Trophoblast cell (in vitro differentiated cells and primary cell): Measurements from ENCODE around the gene KLHL11.
A peak's percentile ranks its signal among the peaks of the same experiment; 100 is the strongest.

Experiments
- DNase-seq, 2 donors: peaks; one replicate each; pipeline ENCODE4 v3.0.0-alpha.2; 2016
- H2AFZ ChIP-seq: 2 replicates; pipeline ENCODE4 v1.6.1; 2013; ENCODE audit warnings: low read length, moderate library complexity, mild to moderate bottlenecking; ENCODE audit not compliant: insufficient read depth, poor library complexity
- H2AK5ac ChIP-seq: 2 replicates; pipeline ENCODE4 v1.6.1; 2013; ENCODE audit warnings: mild to moderate bottlenecking, low read length
- H2BK120ac ChIP-seq: 2 replicates; pipeline ENCODE4 v1.6.1; 2013; ENCODE audit warnings: low read length, mild to moderate bottlenecking, moderate library complexity; ENCODE audit not compliant: insufficient read depth, poor library complexity
- H2BK12ac ChIP-seq: 2 replicates; pipeline ENCODE4 v1.6.1; 2013; ENCODE audit warnings: mild to moderate bottlenecking, low read length, moderate library complexity
- H2BK5ac ChIP-seq: 2 replicates; pipeline ENCODE4 v1.6.1; 2013; ENCODE audit warnings: low read length, low read depth, moderate library complexity, mild to moderate bottlenecking; ENCODE audit not compliant: poor library complexity
- H3K14ac ChIP-seq: 2 replicates; pipeline ENCODE4 v1.6.1; 2013; ENCODE audit warnings: mild to moderate bottlenecking, low read length
- H3K18ac ChIP-seq: 2 replicates; pipeline ENCODE4 v1.6.1; 2013; ENCODE audit warnings: mild to moderate bottlenecking, low read length
- H3K23ac ChIP-seq: 2 replicates; pipeline ENCODE4 v1.6.1; 2013; ENCODE audit warnings: low read length
- H3K27ac ChIP-seq: 2 replicates; pipeline ENCODE4 v1.5.1; 2013; ENCODE audit warnings: low read depth, mild to moderate bottlenecking, inconsistent platforms, low read length, moderate library complexity
- H3K27me3 ChIP-seq: 2 replicates; pipeline ENCODE4 v1.6.1; 2013; ENCODE audit warnings: inconsistent platforms, mild to moderate bottlenecking, low read length, moderate library complexity; ENCODE audit not compliant: insufficient read depth
- H3K36me3 ChIP-seq, 2 experiments: 1 replicate in 1 of 2; 2 replicates in 1 of 2; pipeline ENCODE4 v1.6.1; 2013; ENCODE audit warnings: low read length in 2 of 2, mild to moderate bottlenecking in 2 of 2, moderate library complexity in 1 of 2; ENCODE audit not compliant: insufficient read depth in 2 of 2, control insufficient read depth in 1 of 2
- H3K4ac ChIP-seq: 2 replicates; pipeline ENCODE4 v1.6.1; 2013; ENCODE audit warnings: low read depth, mild to moderate bottlenecking, low read length, moderate library complexity
- H3K4me1 ChIP-seq, 2 experiments: 1 replicate in 1 of 2; 2 replicates in 1 of 2; pipeline ENCODE4 v1.6.1; 2013; ENCODE audit warnings: low read length in 2 of 2, mild to moderate bottlenecking in 2 of 2, moderate library complexity in 1 of 2; ENCODE audit not compliant: insufficient read depth in 2 of 2, control insufficient read depth in 1 of 2
- H3K4me2 ChIP-seq: 2 replicates; pipeline ENCODE4 v1.6.1; 2013; ENCODE audit warnings: inconsistent platforms, mild to moderate bottlenecking, low read length, moderate library complexity
- H3K4me3 ChIP-seq: 2 replicates; pipeline ENCODE4 v1.5.1; 2013; ENCODE audit warnings: mild to moderate bottlenecking, low read depth, low read length, inconsistent platforms
- H3K79me1 ChIP-seq: one replicate; pipeline ENCODE4 v1.6.1; 2013; ENCODE audit warnings: low read length
- H3K79me2 ChIP-seq: 2 replicates; pipeline ENCODE4 v1.6.1; 2013; ENCODE audit warnings: low read length, mild to moderate bottlenecking; ENCODE audit not compliant: control insufficient read depth, insufficient read depth, poor library complexity
- H3K9ac ChIP-seq: 2 replicates; pipeline ENCODE4 v1.6.1; 2013; ENCODE audit warnings: mild to moderate bottlenecking, low read length
- H3K9me3 ChIP-seq: 2 replicates; pipeline ENCODE4 v1.6.1; 2013; ENCODE audit warnings: low read depth, mild to moderate bottlenecking, control low read depth, inconsistent platforms, low read length; ENCODE audit not compliant: insufficient read depth
- H4K12ac ChIP-seq: 2 replicates; pipeline ENCODE4 v1.6.1; 2013; ENCODE audit warnings: low read depth, mild to moderate bottlenecking, low read length, moderate library complexity
- H4K8ac ChIP-seq: 2 replicates; pipeline ENCODE4 v1.6.1; 2013; ENCODE audit warnings: low read depth, mild to moderate bottlenecking, low read length, moderate library complexity
- H4K91ac ChIP-seq: one replicate; pipeline ENCODE4 v1.6.1; 2013; ENCODE audit warnings: low read depth, mild to moderate bottlenecking, low read length, moderate library complexity
- WGBS: extraction: QIAGEN DNeasy Blood & Tissue Kit; methylation state at CpG from one replicate; pipeline ENCODE4 v1.1.7; 2013; ENCODE audit warnings: missing lambda C conversion rate; ENCODE audit not compliant: insufficient read length, insufficient coverage; ENCODE audit errors: extremely low coverage; 5-methylcytosine and 5-hydroxymethylcytosine counted together

The KLHL11 gene

DNA sequence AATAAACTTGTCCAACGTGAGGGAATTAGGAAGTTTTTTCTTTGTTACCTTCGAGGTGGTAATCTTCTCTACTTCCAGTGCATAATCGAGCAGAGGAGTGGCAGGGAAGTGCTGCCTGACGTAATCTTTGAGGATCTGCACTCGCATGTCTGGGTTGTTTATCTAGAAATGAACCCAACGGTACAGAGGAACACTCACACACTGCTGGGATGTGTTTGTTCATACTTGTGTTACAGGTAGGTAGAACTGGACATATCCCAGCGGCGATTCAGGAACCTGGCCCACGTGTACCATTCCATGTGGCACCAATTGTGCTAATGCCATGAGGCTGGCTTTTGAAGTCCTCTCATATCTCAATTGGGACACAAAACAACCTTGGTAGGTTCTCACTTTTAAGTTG lies 4.2 kb upstream of the KLHL11 start:
- Histone ChIP-seq H2BK5ac (no peak overlapping the region), H3K9ac (no peak overlapping the region), H3K27me3 (no peaks in the 10 kb centered on the region), H3K79me1 (peaks cover 6% of the 10 kb centered on the region), H3K23ac (no peak overlapping the region), H3K36me3 (peaks cover 47 to 60% of the 10 kb centered on the region in 2 experiments), H3K14ac (no peak overlapping the region), H3K4me2 (no peak overlapping the region), H2BK12ac (no peak overlapping the region), H2AFZ (no peak overlapping the region), H3K4ac (no peak overlapping the region), H3K9me3 (no peaks in the 10 kb centered on the region), H2BK120ac (no peak overlapping the region), H4K12ac (no peak overlapping the region), H3K79me2 (peaks cover 5% of the 10 kb centered on the region), H4K8ac (no peak overlapping the region), H3K18ac (no peak overlapping the region), H2AK5ac (no peak overlapping the region), H3K4me3 (no peak overlapping the region), H3K27ac (no peak overlapping the region), H3K4me1 (no peaks in the 10 kb centered on the region), H4K91ac (no peak overlapping the region)
- no peak for DNase-seq
- no CpG with 5 or more reads among the region's 9 CpGs for WGBS

DNA sequence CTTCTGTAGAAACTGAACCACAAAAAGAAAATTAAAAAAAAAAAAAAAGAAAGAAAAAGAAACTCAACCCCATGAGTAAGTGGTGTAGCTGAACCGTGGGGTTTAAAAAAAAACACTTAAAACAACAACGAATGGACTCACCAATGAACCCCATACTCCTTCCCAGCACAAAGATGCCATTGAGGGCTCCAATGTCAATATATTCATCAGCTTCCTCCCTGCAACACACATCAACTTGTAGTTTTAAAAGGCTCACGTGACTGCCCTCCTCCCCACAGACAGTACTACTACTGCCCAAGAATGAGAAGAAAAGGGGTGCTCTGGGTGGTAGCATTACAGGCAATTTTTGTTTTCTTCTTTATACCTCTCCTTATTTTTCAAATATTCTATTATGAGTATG lies 3.3 kb upstream of the KLHL11 start:
- H3K79me1 ChIP-seq: peaks cover 6% of the 10 kb centered on the region
- no peak overlapping the region for H2BK120ac ChIP-seq
- no peak overlapping the region for H3K9ac ChIP-seq
- no peak overlapping the region for H4K8ac ChIP-seq
- no peak for DNase-seq
- no peaks in the 10 kb centered on the region for H3K9me3 ChIP-seq
- peaks cover 40 to 52% of the 10 kb centered on the region in 2 experiments for H3K36me3 ChIP-seq
- no peak overlapping the region for H3K4ac ChIP-seq
- H3K4me2 ChIP-seq: no peak overlapping the region
- WGBS: no CpG with 5 or more reads among the region's 3 CpGs
- H3K4me3 ChIP-seq: no peak overlapping the region
- no peak overlapping the region for H2AK5ac ChIP-seq
- no peaks in the 10 kb centered on the region for H3K27me3 ChIP-seq
- peaks cover 0 to under 1% of the 10 kb centered on the region in 2 experiments for H3K4me1 ChIP-seq
- no peak overlapping the region for H2BK5ac ChIP-seq
- no peak overlapping the region for H3K14ac ChIP-seq
- H4K91ac ChIP-seq: no peak overlapping the region
- H2AFZ ChIP-seq: no peak overlapping the region
- H3K18ac ChIP-seq: no peak overlapping the region
- peaks cover 5% of the 10 kb centered on the region for H3K79me2 ChIP-seq
- no peak overlapping the region for H3K23ac ChIP-seq
- no peak overlapping the region for H2BK12ac ChIP-seq
- H3K27ac ChIP-seq: no peak overlapping the region
- H4K12ac ChIP-seq: no peak overlapping the region

DNA sequence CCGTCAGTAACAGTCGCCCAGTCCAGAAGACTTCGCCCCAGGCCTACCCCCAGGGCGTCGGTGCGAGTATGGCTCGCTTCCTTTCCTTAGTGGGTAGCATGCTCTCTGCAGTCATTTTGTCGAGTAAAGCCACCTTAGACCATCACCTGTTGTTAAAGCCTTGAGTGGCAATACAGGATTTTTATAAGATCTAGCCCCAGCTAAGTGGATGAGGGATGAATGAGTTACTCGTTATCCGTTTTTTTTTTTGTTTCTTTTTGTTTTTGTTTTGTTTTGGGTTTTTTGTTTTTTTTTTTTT lies 322 bp upstream of the KLHL11 start:
- Histone ChIP-seq H3K4me1 (peaks cover 0 to 7% of the 10 kb centered on the region in 2 experiments), H3K4me3 (peak overlapping the region; percentile 8), H3K79me2 (peaks cover 6% of the 10 kb centered on the region), H2BK5ac (no peak overlapping the region), H3K36me3 (peaks cover 17 to 26% of the 10 kb centered on the region in 2 experiments), H3K9ac (no peak overlapping the region), H4K8ac (no peak overlapping the region), H3K4ac (no peak overlapping the region), H3K27ac (no peak overlapping the region), H2BK120ac (no peak overlapping the region), H3K27me3 (no peaks in the 10 kb centered on the region), H4K12ac (no peak overlapping the region), H2BK12ac (no peak overlapping the region), H2AK5ac (no peak overlapping the region), H3K18ac (no peak overlapping the region), H4K91ac (no peak overlapping the region), H3K4me2 (peak overlapping the region; percentile 49), H2AFZ (peak overlapping the region; percentile 52), H3K79me1 (peaks cover 6% of the 10 kb centered on the region), H3K14ac (no peak overlapping the region), H3K9me3 (no peaks in the 10 kb centered on the region), H3K23ac (no peak overlapping the region)
- peak; percentile 98 to 100 for DNase-seq
- no CpG with 5 or more reads among the region's 10 CpGs for WGBS

DNA sequence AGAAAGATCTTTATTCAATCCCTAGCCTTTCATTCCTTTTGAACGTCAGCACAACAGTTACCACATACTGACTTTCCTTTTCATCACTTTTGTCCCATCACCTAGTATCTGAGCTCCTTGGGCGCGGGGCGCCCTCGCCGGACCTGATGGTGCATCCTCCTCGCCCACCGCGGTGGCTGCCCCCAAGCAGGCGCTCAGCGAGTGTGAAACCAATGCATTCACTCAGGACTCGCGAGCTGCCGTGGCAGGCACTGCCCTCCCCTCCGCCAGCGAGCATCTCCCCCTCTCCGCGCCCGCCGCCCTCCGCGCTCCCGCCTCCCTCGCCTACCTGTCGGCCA lies 756 bp downstream of the KLHL11 start:
- H2BK120ac ChIP-seq: no peak overlapping the region
- DNase-seq: no peak
- H3K36me3 ChIP-seq: peaks cover 8 to 15% of the 10 kb centered on the region in 2 experiments
- no peak overlapping the region for H4K12ac ChIP-seq
- peak overlapping the region; percentile 85 for H3K4ac ChIP-seq
- H2AK5ac ChIP-seq: no peak overlapping the region
- WGBS: no CpG with 5 or more reads among the region's 25 CpGs
- no peak overlapping the region for H3K23ac ChIP-seq
- peaks cover 0 to 10% of the 10 kb centered on the region in 2 experiments for H3K4me1 ChIP-seq
- no peak overlapping the region for H4K91ac ChIP-seq
- H3K4me2 ChIP-seq: peak overlapping the region; percentile 89
- peak overlapping the region; percentile 90 for H3K9ac ChIP-seq
- no peaks in the 10 kb centered on the region for H3K27me3 ChIP-seq
- peak overlapping the region; percentile 87 for H4K8ac ChIP-seq
- H3K4me3 ChIP-seq: peak overlapping the region; percentile 98
- H3K79me2 ChIP-seq: peaks cover 6% of the 10 kb centered on the region
- no peak overlapping the region for H2BK5ac ChIP-seq
- peaks cover 6% of the 10 kb centered on the region for H3K79me1 ChIP-seq
- peak overlapping the region; percentile 22 for H3K18ac ChIP-seq
- no peaks in the 10 kb centered on the region for H3K9me3 ChIP-seq
- no peak overlapping the region for H2BK12ac ChIP-seq
- H3K14ac ChIP-seq: no peak overlapping the region
- peak overlapping the region; percentile 13 for H2AFZ ChIP-seq
- no peak overlapping the region for H3K27ac ChIP-seq
